ENCODE data around the gene AGGF1.
"Not testable (repeated sequence)": the region's sequence is repeated elsewhere in the genome, so short reads cannot be mapped to it uniquely, and the experiment has no call there.

AGGF1 gene, protein sequence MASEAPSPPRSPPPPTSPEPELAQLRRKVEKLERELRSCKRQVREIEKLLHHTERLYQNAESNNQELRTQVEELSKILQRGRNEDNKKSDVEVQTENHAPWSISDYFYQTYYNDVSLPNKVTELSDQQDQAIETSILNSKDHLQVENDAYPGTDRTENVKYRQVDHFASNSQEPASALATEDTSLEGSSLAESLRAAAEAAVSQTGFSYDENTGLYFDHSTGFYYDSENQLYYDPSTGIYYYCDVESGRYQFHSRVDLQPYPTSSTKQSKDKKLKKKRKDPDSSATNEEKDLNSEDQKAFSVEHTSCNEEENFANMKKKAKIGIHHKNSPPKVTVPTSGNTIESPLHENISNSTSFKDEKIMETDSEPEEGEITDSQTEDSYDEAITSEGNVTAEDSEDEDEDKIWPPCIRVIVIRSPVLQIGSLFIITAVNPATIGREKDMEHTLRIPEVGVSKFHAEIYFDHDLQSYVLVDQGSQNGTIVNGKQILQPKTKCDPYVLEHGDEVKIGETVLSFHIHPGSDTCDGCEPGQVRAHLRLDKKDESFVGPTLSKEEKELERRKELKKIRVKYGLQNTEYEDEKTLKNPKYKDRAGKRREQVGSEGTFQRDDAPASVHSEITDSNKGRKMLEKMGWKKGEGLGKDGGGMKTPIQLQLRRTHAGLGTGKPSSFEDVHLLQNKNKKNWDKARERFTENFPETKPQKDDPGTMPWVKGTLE

DNA sequence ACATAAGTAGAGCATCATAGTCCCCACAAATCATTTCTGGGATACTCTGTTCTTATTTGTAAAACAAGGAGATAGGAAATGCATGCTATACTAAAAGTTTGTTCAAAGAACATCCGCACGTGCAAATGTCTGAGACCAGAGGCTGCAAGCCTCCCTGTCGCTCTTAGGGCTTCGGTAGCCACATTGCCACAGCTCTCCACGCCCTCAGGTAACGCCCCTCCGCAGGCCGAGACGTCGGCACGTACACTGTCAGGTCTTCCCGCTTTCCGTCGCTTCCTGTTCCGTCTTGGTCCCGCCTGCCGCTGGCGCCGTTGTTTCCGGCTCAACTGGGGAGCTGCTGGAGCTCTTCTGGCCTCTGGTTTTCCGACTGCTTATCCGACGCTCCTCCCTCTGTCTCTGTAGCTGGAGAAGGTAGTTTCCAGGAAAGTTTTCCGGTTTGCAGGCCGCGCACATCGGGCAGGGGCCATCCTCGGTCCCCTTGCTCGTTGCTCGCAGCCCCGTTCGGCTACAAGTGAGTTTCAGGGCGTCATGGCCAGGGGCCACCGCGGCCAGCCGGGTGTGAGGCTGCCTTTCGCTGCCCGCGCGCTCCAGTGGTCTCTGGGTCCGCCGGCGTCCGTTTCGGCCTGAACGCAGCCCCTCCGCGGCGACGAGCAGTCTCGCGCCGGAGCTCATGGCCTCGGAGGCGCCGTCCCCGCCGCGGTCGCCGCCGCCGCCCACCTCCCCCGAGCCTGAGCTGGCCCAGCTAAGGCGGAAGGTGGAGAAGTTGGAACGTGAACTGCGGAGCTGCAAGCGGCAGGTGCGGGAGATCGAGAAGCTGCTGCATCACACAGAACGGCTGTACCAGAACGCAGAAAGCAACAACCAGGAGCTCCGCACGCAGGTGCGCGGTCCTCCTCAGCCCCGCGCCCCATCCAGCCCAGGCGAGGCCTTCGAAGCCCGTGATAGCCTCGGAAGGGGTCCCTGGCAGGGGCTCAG lies at the start of gene AGGF1:
Gene AGGF1, plus strand, starts transcription at position 308 of the 975 bp plus-strand sequence. Its CDS starts 363 bp downstream, at position 671.
- peak; percentile 87 for DNase-seq

- no peak for DNase-seq
Measured at GRCh38 chr5:76980518-76981144, 49.6 kb upstream of the AGGF1 start.

DNA sequence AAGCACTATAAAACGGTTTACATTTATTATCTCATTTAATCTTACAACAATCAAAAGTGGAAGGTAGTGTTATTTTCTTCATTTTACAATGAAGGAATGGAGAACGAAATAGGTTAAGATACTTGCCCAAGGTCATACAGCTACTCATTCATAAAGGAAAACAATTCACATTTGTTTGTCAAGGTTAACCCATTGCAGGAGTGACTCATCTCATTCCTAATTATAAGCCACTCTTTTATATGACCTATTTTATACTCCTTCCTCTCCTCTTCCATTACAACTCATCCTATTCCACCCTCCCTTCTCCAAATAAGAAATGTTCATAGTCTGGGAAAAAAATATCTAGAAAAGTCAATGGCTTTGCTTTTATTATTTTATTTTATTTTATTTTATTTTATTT lies 47.8 kb upstream of the AGGF1 start:
- DNase-seq, result no peak

DNA sequence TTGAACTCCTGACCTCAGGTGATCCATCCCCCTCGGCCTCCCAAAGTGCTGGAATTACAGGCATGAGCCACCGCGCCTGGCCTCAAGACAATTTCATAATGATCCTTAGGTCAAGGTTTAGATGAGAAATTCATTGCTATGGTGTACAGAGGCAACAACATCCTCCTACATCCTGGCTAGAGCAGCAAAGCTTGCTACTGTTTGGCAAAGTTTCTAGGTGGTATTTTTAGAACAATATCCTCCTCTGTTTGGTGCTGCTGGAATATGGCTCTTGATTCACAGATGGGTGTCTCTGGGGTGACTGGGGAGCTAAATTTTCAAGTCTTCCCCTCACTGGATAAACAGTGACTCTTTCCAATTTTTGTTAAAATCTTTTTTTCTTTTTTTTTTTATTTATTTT lies 46.7 kb upstream of the AGGF1 start:
- DNase-seq, result no peak

DNA sequence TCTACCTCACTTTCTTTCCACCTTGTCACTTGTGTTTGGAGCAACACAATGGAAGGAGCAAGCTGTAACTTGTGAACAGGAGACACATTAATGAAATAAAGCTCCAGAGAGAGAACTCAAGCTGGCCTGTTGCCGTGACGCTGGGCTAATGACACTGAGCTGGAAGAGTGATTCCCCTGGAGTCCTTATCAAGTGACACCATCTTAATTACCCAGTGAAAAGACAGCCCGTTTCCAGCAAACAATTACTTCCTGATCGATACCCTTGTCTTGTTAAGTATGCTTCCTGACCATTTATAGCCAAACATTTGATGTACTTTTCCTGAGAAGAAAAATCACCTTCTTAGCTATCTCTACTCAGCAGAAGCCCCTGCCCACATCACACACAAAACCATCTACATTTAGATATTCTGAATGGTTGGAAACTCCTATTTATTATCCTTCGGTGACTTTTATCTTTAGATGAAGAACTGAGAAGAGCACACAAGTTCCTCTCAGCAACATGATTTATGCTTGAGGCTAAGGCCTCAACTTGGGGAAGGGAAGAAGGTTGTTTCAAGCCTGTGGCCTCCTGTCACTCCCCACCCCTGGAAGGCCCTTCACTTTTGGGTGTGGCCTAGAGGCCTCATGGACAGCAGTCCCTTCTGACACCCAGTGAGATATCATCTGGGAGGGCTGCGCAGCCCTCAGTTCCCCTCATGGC lies 43.2 kb upstream of the AGGF1 start:
- DNase-seq, result no peak

DNA sequence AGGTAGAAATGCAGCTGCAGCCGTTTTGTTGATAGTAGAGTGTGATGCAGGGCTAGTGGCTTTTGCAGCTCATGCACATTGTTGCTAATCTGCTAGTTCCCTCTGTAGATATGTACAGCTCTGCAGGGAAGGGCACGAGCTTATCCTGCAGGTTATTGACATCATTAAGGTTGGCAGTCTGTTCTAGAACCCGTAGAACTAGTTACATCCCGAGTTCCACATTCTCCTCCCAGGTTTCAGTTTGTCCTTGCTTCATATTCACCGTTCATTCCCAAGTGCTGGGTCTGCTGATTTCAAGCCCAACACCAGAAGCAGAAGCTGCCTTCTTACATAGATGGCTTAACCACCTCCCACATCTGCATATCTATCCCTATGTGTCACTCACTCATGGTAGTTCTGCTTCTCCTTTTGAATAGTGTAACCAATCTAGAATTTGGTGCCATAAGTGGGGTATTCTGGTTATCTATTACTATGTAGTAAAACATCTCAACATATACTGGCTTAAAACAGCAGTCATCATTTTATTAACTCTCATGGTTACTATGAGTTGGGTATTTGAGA lies 39.2 kb upstream of the AGGF1 start:
- DNase-seq, result no peak

DNA sequence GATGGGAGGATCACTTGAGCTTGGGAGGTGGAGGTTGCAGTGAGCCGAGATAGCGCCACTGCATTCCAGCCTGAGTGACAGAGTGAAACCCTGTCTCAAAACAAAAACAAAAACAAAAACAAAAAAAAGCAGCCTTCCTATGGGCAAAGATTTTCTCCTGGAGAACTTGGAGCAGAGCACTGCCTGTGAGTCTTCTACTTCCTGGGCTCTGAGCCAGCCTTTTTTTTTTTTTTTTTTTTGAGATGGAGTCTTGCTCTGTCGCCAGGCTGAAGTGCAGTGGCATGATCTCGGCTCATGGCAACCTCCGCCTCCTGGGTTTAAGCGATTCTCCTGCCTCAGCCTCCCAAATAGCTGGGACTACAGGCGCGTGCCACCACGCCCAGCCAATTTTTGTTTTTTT lies 36.8 kb upstream of the AGGF1 start:
- DNase-seq, result not testable (repeated sequence)

DNA sequence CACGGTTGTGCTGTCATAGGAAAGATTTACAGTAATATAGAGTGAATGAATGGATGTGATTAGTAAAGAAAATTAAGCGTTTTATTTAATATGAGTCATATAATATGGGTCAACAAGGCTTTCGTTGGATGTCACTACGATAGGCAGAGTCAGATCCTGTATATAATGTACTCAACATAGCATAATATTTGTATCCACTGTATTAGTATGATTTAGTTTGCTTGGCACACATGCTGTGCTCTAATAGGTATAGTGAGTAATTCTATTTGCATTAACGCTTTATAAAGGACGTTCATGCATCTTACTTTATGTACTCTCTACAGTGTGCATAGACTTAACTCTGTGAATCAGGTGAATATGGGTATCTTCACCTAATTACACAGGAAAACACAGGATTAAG lies 35.9 kb upstream of the AGGF1 start:
- DNase-seq, result no peak

- not testable (repeated sequence) for DNase-seq
Measured at GRCh38 chr5:76998251-76998650, 32.0 kb upstream of the AGGF1 start.

- no peak for DNase-seq
Measured at GRCh38 chr5:76999451-76999850, 30.8 kb upstream of the AGGF1 start.

DNA sequence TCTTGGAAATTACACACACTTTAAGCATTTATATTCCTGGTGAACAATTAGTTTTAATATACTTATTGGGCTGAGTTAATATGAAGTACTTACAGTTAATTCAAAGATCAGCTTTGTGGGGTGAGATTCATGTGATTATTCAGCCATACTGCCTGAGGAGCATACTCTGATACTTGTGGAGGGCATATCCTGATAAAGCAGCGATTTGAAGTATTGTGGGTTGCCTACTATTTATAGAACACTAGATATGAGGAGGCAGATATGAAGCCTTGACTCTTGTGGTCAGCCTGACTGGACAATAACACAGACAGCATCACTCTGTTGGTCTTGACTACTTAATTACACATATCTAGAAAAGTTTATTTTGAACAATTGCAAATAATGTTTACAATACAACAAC lies 27.0 kb upstream of the AGGF1 start:
- DNase-seq, result no peak

DNA sequence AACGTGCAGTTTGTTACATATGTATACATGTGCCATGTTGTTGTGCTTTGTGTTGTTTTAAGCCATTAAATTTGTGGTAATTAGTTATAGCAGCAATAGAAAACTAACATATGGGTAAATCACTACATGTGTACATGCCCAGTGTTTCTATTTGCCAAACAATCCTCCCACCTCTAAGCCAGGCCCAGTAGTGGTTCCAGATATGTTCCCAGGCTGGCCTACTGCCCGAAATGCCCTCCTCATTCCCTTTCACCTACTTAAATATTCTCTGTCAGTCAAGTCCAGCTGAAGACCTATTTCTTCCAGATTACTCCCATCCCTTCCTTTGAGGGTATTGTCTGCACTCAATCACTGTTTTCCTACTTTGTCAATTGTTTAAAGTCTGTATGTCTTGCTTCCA lies 24.1 kb upstream of the AGGF1 start:
- DNase-seq, result no peak

GRCh38 chr5:77008413-77008812 lies 21.8 kb upstream of the AGGF1 start:
- DNase-seq, result no peak

DNA sequence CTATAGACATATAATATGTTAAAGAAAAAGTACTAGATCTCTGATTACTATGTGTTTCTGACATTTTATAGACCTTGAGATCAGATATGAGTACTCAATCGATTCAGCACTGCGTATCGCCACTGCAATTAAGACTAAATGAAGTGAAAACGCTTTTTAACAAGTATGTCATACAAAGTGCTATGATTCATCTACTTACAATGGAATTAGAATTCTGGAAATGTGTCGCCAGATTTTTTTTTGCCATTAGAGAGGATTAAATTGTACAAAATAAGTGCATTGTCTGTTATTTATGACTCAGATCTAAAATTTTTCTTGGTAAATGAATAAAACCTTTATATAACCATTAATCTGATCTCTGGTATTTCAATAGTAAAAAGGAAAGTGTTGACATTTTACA lies 20.0 kb upstream of the AGGF1 start:
- no peak for DNase-seq

DNA sequence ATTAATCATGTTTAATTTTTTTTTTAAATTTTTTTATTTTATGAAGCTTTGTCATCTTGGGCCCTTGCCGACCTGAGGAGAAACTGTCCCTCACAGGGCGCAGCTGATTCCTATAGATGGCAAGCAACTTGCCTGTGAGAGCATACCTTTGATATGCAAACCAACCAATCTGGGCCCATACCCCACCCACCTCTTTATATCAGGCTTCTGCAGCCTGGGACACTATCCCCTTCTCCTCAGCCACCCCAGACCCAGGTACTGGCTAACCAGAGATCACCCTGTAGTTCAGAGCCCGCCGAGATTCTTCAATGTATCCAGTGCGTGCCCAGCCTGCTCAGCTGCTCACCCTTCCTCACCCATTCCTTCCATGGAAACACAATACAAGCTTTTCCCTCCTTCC lies 18.7 kb upstream of the AGGF1 start:
- DNase-seq, result no peak

DNA sequence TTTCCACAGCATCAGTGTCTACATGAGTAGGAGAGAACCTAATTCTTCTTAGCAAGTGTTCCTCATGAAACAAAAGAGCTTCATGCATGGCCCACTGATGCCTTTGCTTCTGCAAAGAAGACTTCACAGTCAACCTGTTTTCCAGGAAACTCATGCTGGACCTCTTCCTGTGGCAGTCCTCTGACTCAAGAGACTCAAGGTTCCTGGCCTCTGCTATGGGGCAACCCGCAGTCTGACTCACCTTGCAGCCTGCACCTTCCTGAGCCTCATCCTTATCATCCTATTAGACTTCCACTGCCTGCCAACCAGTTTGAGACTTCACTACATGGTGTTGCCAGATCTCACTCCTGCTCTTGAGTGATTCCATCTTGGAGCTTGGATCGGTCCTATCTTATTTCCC lies 17.6 kb upstream of the AGGF1 start:
- no peak for DNase-seq

DNA sequence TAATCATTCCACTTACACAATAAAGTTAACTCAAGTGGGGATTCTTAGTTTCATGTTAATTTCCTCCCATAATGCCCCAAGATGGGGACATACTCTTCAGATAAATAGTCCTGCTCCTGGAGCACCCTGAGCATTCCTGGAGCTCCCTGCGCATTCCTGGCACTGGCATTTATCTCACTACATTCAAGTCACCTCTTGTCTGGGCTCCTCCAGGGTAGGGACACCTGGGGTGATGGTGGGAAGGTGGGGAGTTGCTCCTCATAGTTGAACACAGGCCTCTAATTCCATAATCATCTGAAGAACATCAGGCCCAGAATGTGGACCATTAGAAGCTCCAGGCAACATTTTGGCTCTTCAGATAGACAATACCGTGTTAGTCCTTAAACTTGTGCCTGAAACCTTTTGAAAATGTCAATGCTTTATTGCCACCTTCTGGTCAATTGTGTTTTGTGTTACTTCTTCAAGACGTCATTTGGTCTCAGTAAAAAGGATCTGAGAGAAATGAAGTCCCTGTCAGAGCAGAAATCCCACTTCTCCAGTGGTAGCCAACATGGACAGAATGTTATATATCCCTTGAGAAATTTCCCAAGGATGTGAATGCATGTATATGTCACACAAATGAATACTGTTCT lies 14.2 kb upstream of the AGGF1 start:
- no peak for DNase-seq

DNA sequence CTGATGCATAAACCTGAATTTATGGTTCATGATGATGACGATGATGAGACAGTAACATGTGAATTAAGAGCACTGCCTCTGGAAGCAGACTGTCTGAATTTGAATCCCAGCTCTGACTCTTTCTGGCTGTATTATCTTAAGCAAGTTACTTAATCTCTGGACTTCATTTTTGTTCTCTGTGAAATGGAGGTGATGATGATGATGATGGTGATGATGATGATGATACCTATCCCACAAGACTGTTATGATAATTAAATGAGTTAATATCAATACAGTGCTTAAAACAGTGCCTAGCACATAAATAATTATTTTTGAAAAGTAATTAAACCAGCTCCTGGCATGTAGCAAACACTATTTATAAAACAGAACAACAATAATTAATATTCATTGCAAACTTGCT lies 13.2 kb upstream of the AGGF1 start:
- DNase-seq, result no peak

- DNase-seq, result no peak
Measured at GRCh38 chr5:77017668-77018067, 12.5 kb upstream of the AGGF1 start.

DNA sequence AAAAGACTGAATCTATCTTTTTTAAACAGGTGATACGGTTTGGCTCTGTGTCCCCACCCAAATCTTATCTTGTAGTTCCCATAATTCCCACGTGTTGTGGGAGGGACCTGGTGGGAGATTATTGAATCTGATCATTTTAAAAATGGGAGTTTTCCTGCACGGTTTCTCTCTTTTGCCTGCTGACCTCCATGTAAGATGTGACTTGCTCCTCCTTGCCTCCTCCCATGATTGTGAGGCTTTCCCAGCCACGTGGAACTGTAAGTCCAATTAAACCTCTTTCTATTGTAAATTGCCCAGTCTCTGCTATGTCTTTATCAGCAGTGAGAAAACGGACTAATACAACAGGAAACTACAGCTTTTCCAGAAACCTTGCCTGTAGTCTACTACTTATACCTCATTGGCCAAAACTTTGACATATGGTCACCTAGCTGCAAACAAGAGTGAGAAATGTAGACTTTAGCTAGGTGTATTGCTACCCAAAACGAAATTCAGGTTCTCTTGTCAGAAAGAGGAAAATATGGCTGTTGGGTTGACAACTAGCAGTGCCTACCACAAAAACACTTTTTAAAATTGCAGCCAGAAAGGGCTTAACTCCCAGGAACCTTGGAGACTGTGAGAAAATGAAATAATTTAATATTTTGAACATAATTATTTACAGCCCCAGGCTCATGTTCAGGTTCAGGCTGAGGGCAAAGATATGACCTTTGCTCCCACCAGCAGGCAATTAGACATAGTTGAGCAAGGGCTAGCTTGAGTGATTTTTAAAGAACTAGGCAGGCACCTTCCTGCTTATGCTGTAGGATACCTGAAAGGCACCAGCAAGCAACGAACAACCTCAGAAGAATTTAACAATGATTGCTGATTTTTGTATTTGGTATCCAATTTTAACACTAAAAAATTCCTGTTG lies 7.4 kb upstream of the AGGF1 start:
- no peak for DNase-seq

Measured in stimulated activated CD4-positive, alpha-beta T cell treated with anti-CD3 and anti-CD28 coated beads, Interleukin-12 subunit alpha, Interleukin-12 subunit beta, amount 100 ng/mL, for 4 hours (primary cell).